DMS 273 (cell line): ENCODE results near the gene PSKH1.
"Not testable (repeated sequence)": the region's sequence is repeated elsewhere in the genome, so short reads cannot be mapped to it uniquely, and the experiment has no call there.

ENCODE experiments used
- DNase-seq: peaks from one replicate; lab custom pipeline; 2025; ENCODE audit not compliant: unreplicated experiment; lab: John Stamatoyannopoulos, UW

Gene PSKH1

DNA sequence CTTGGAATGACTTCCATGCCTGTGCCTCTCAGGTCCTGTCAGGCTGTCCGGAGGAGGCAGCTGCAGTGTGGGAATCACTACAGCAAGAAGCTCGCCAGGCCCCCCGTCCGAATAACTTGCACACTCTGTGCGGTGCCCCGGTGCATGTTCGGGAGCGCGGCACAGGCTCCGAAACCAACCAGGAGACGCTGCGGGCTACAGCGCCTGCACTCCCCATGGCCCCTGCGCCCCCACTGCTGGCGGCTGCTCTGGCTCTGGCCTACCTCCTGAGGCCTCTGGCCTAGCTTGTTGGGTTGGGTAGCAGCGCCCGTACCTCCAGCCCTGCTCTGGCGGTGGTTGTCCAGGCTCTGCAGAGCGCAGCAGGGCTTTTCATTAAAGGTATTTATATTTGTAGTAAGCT, 7.1 kb upstream of the PSKH1 start:
- DNase-seq: no peak

DNA sequence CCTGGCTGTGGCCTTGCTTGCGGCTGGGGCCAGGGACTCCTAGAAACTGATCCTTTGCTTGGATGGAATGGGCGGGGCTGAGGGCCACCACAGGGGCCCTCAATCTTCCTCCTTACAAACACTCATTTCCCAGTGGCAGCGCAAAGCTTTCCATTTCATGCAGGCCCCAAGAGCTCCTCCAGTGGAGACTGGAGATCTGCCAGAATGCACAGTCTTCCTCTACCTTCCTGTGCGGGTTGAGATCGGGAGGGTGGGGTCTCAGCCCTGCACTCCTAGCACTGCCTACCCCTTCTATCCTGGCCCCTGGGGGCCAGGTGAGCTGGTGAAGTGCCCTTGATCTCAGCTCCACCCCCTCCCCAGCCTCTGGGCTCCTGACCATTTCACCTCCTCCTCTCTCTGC, 6.7 kb upstream of the PSKH1 start:
- no peak for DNase-seq

DNA sequence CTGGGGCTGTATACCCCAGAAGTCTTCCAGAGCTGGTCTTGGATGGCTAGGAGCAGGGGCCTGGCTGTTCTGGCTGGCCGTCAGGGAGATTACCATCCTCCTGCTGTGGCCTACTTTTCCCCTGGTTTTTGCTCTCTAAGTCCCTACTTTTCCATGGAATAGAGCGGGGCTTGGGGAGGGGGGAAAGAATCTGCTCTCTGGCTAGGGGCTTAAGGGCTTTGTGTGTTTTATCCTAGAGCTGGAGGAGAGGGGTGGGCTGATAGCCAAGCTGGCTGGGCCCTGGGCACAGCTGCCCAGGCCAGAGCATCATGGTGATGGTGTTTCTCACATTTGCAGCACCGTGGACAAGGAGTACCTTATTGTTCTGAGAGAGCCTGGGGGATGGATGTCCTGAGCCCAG, 4.7 kb upstream of the PSKH1 start:
- no peak for DNase-seq

DNA sequence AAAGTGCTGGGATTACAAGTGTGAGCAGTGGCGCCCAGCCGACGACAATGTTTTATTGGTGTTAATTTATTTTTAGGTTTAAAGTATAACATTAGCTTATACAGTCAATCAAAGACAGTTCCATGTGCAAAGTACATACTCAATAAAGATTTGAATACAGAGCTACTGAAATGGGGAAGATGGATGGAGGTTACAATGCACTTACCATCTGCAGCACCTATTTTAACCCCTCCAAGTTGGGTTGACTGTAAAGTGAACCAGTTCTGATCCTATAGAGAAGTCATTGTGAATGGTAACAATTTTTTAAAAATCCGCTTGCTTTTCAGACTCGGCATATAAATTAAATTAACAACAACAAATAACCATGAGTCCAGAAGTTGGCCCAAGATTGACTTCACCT, 679 bp upstream of the PSKH1 start:
- DNase-seq: no peak

DNA sequence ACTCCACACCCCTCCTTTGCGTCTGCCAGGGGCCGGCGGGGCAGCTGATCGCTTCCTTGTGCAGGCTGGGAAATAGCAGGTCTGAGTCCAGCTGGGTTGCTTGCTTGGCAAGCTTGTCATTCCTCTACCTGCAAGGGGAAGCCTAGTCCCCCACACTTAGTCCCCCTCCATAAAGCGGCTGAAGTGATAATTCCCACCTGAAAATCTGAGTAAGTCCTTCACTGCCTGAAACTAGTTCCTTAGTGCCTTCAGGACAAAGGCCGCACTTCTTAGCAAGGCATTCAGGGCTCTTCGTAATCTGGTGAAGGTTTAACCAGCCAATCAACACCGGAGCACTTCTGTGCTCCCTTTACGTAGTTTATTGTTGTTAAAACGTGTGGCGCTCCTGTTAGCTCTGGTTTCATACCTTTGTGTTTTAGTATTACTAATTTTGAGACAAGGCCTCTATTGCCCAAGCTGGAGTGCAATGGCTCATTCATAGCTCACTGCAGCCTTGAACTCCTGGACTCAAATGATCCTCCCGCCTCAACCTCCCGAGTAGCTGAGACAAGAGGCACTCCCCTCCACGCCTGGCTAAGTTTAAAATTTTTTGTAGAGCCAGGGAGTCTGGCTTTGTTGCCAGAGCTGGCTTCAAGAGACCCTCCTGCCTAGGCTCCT, 817 bp downstream of the PSKH1 start:
- peak; percentile 64 for DNase-seq

DNA sequence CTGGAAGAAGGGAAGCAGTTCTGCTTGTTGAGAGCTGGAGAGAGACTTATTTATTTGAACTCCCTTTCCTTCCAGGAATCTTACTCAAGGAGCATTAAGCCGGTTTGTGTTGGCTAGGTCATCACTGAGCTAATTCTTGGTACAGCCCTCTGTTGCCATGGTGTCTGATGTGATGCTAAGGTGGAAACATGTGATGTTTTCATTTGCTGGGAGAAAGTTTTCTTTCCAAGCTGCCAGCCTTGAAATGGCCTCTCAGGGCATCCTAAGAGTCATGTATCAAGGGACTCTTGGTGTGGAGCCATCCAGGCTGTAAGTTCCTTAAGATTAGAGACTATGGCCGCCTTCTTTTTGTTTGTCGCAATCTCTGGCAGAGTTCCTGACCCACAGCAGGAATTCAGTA, 4.2 kb downstream of the PSKH1 start:
- no peak for DNase-seq

DNA sequence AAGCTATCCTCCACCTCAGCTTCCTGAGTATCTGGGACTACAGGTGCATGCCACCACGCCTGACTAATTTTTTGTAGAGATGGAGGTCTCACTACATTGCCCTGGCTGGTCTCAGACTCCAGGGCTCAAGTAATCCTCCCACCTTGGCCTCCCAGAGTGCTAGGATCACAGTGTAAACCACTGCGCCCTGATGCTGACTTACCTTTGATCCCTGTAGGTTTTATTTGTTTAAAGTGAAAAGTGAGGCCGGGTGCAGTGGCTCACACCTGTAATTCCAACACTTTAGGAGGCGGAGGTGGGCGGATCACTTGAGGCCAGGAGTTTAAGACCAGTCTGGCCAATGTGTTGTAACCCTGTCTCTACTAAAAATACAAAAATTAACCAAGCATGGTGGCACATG, 8.7 kb downstream of the PSKH1 start:
- DNase-seq: no peak

DNA sequence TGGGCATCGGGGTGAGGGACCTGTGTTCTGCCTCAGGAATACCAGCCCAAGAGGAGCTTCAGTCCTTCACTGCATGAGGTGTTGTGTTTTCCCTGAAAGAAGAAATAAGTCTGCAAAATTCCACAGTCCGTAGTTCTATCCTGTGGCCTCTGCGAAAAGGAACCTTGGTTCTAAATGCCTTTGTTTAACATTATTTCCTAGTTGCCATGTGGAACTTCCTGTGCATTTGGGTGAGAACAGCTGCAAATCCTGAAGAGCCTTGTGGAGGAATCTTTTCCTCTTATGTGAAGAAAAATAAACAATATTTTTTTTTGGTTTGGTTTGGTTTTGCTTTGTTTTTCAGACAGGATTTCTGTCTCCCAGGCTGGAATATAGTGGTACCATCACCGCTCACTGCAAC, 9.8 kb downstream of the PSKH1 start:
- no peak for DNase-seq

DNA sequence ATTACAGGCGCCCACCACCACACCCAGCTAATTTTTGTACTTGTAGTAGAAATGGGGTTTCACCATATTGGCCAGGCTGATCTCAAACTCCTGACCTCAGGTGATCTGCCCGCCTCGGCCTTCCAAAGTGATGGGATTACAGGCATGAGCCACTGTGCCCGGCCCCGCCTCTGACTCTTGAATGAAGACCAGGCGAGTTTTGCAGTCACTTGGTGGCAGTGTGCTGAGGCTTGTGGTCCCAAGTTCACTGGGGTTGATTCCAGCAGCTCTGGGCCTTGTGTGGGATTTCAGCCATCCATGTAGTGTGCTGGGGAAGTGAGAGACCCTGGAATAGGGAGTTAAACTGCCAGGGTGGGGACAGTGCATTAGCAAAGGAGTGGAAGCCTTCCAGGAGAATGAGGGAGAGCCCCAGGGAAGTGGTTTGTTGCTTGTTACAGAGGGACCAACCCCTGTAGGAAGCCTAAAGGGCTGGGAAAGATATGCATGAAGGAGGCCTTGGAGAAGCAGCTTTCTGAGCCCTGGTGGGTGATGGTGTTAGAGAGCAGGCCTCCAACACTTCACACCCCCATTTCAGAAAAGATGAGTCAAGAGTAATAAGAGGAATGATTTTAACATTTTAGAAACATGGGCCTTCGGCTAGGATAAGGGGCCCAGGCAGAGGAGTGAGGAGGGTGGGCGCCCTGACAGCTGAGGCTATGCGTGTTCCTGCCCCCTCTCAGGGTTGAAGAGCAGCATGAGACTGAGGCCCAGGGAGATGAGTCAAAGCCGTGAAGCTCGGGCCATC, 14.5 kb downstream of the PSKH1 start:
- no peak for DNase-seq

DNA sequence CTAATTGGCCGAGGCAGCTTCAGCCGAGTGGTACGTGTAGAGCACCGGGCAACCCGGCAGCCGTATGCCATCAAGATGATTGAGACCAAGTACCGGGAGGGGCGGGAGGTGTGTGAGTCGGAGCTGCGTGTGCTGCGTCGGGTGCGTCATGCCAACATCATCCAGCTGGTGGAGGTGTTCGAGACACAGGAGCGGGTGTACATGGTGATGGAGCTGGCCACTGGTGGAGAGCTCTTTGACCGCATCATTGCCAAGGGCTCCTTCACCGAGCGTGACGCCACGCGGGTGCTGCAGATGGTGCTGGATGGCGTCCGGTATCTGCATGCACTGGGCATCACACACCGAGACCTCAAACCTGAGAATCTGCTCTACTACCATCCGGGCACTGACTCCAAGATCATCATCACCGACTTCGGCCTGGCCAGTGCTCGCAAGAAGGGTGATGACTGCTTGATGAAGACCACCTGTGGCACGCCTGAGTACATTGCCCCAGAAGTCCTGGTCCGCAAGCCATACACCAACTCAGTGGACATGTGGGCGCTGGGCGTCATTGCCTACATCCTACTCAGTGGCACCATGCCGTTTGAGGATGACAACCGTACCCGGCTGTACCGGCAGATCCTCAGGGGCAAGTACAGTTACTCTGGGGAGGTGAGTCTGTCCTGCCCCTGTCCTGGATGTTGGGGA, 16.1 kb downstream of the PSKH1 start:
- DNase-seq: no peak

DNA sequence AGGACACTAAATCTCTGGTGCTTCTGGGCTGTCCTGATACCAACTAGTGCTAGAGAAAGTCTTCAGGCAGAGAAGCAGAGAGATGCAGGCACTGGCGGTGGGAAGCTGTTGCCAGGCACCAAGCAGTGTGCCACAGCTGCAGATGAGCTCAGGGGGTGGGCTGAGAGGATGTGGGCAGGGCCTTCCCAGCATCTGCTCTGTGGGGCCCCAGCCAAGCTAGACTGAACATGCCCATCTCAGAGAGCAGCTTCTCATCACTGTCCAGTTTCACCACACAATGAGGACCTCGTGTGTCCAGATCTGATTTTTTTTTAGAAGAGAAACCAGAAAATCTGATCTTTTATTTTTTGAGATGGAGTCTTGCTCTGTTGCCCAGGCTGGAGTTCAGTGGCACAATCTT, 17.1 kb downstream of the PSKH1 start:
- peak; percentile 85 for DNase-seq

DNA sequence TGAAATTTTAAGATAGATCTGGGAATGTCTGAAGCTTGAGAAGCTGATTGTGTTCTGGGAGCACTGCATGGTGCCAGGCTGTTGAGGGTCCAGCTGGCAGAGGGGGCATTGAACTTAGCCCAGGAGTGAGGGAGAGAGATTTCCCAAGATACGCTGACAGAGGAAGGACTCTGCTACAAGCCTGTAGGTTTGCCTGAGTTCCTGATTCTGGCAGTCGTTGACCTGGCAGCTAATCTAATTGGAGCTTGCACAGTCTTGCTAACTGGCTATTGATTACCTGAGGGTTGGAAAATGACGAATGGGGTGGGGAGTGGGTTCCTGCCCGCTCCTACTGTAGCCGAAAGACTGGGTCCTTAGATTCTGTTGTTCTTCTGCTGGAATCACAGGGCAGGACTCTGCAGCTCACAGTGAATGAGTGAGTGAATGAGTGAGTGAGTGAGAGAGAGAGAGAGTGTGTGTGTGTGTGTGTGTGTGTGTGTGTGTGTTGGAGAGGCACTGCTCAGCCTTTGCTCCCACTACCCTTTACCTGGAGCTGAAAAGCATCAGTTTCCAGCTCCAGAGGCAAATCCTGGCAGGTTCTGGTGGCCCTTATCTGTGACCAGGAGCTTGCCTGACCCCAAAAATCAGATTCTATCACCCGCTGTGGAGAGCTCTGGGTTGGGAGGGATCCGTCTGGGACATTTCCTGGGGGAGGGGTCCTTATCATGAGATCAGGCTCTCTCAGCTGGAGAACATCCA, 21.9 kb downstream of the PSKH1 start:
- DNase-seq: no peak

DNA sequence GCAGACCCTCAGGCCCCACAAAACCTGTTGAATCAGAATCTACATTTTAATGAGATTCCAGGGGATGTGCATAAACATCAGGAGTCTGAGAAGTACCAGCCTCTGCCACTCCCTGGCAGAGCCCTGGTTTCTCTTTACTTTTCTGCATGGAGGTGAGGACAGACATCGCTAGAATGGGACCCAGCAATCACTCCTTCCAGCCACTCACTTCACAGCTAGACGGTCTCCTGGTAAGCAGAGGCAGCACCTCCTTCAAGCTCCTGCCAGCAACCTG, 22.4 kb downstream of the PSKH1 start:
- not testable (repeated sequence) for DNase-seq

DNA sequence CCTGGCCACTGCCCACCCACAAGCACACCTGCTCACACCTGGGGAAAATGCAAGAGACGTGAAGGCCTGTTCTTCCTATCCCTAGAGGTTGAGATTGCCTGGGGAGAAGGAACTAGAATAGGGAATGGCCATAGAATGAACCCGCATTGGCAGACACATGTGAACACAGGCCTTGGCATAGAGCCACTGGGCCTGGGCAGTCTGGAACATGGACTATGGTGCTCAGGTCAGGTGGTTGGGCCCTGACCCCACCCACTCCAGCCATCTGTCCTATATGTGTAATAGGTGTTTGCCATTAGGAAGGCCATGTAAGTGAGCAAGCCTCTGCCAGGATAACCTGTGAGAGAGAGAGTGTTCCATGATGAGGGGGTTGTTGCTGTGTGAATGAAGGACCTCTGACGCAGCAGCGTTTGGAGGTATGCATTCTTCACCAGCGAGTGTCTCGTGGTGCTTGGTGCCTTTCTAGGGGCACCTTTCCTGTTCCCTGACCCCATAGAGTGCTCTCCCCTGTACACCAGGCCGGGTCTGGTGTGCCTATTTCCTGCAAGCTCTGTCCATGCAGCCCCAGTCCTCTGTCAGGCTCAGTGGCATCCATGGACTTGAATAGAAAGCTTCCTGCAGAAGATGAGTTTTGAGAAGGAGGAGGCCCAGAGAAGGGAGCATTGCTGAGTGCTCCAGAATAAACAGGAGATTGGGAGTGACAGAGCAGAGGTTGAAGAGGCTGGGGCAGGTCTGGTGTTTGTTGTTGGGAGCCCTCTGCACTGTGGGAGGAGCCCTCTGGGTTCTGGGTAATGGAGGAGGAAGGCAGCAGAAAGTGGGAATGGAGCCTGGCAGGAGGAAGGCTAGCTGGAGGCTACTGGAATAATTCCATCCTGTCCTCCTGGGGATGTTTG, 23.0 kb downstream of the PSKH1 start:
- DNase-seq: no peak

DNA sequence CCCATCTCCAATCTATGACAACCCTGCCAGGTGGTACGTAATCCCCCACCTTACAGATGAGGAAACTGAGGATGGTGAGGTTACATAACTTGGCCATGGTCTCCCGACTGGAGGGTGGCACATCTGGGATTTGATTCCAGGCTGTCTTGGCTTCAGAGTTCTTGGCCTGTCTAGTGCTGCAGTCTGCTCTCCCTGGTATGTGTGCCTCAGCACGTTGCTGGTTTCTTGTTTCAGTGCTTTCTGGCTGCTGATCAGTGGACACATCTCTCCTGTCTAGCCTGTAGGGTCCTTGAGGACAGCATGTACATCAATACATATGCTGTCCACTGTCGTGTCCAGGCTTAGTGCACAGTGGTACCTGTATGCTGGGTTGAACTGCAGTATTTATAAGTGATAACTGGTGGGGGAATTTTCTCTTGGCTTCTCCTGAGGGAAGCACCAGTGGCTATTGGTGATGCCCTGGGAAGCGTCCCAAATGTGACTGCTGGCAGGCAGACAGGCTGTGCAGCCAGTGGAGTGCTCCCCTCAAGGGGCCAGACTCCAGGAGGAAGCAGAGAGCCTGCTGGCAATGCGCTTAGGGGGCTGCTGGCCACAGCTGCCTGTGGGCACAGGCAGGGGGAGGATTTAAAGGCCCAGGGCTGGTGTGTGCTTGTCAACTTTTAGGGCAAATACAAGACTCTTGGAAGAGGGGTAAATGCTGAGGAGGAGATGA, 24.2 kb downstream of the PSKH1 start:
- peak; percentile 59 for DNase-seq

DNA sequence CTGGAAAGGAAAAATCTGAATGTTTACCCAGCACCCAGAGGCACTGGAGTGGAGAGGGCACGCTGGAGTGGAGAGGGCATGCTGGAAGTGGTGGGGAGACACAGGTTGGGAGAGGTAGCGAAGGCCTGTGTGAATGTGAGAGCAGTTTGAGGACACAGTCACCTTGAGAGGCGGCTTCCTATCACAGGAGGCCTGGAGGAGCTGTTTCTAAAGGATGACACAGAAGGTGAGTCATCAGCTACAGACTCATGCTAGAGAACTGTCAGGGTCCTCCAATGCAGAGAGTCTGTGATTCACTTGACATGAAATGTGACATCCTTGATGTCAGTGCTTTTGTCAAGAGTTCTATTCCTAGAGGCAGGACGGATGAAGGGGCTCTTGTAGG, 24.8 kb downstream of the PSKH1 start:
- DNase-seq: no peak

DNA sequence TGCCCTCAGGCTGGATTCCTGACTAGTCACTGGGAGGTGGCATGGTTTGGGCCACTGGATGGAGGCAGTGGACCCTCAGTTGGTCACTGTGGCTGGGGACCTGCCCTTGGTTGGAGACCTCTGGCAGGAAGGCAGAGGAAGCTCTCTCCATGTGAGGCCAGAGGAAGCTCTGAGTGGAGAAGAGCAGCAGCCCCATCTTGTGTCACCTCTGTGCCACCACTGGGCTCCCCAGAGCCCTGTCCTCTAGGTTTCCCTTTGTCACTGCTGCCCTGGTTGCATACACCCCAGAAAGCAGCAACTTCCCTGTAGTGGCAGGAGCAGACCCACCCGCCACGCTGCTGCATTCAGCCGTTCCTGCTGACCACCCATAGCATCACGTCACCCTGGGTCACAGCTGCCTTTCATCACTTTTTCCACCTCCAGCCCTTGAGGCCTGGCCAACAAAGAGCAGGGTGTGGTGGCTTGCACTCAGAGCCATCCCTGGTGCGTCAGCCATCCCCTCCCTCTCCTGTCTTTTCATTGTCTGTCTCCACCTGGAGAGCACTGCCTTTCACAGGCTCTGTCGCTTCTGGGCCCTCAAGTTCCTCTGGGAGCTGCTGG, 26.7 kb downstream of the PSKH1 start:
- no peak for DNase-seq

DNA sequence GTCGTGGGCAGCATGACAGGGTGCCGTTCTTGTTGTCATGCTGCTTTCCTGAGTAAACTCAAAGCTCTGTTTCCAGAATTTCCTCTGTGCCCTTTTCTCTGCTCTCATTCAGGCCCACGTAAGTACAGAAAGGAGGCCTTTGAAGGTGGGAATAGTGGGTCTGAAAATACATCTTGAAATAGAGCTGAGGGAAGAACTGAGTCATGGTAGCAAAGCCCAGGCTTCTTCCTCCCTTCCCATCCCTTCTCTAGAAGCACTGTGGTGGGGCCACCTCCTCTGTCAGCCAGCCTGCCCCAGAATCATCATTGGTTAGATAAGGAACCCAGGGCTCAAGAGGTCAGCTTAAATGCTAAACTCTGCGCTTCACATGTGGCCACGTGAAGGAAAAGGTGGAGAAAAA, 29.2 kb downstream of the PSKH1 start:
- no peak for DNase-seq

DNA sequence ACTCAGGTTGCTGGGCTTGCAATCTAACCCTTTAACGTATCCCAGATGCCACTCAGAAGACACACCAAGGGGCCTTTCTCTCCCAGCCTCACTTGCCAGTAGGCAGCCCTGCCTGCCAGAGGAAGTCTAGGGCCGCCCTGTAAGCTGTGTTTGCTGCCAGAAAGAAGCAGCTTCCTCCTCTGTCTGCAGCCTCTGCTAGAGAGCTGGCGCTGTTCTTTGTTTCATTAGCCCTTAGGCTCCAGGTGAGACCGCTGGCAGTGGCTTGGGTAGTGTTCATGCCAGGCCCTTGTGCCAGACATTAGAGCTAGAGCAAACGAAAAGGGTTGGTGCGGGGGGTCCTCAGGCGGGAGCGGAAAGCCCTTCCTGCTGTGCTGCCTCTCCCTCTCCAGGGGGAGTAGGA, 29.7 kb downstream of the PSKH1 start:
- DNase-seq: no peak
